Heart left ventricle (tissue), 16 donors: ENCODE results near the gene CCR9. TPM values are rescaled to one million over a fixed set of nuclear protein-coding genes. Genes with fewer than 3 reads are reported as not detected.
A peak's percentile ranks its signal among the peaks of the same experiment; 100 is the strongest.

Experiments used
- ATAC-seq, 4 donors: fragments of 200-7000 bp; cut with Tn5 transposase; one replicate each; pipeline ENCODE4 v1.9.1; 2020 to 2022; ENCODE audit warnings: moderate library complexity in 4 of 4, mild to moderate bottlenecking in 3 of 4, moderate number of reproducible peaks in 1 of 4
- DNase-seq, 5 donors: peaks; one replicate each; pipeline ENCODE4 v3.0.0-alpha.2; 2020
- H3K27ac ChIP-seq, 12 donors: fragments of 200-600 bp; sonication (generic) in 4 of 12; one replicate each; pipeline versions ENCODE4 v1.5.0 to v1.8.0; 2016 to 2022; ENCODE audit warnings: mild to moderate bottlenecking in 2 of 12
- H3K27me3 ChIP-seq, 9 donors: fragments of 200-600 bp; sonication (generic) in 2 of 9; one replicate each; pipeline versions ENCODE4 v1.5.1 to v1.8.0; 2016 to 2022; ENCODE audit warnings: mild to moderate bottlenecking in 3 of 9
- H3K36me3 ChIP-seq, 9 donors: fragments of 200-600 bp; sonication (generic) in 2 of 9; one replicate each; pipeline versions ENCODE4 v1.5.0 to v1.8.0; 2018 to 2022; ENCODE audit warnings: mild to moderate bottlenecking in 2 of 9
- H3K4me1 ChIP-seq, 12 donors: fragments of 200-600 bp; sonication (generic) in 4 of 12; one replicate each; pipeline versions ENCODE4 v1.5.0 to v1.8.0; 2016 to 2022; ENCODE audit warnings: mild to moderate bottlenecking in 3 of 12
- H3K4me3 ChIP-seq, 12 donors: fragments of 200-600 bp; sonication (generic) in 4 of 12; one replicate each; pipeline versions ENCODE4 v1.5.0 to v1.8.0; 2017 to 2022; ENCODE audit warnings: mild to moderate bottlenecking in 9 of 12, moderate library complexity in 4 of 12
- H3K9me3 ChIP-seq, 12 donors: fragments of 200-600 bp; sonication (generic) in 4 of 12; one replicate each; pipeline versions ENCODE4 v1.5.0 to v1.8.0; 2016 to 2022; ENCODE audit warnings: mild to moderate bottlenecking in 1 of 12
- CTCF ChIP-seq, 12 donors: fragments of 200-600 bp; sonication (generic) in 4 of 12; IDR thresholded peaks; one replicate each; pipeline versions ENCODE4 v1.5.0 to v1.8.0; 2018 to 2022; ENCODE audit warnings: antibody characterized with exemption in 12 of 12, mild to moderate bottlenecking in 5 of 12
- POLR2A ChIP-seq, 2 donors: fragments of 450-650 bp; IDR thresholded peaks; one replicate each; pipeline ENCODE4 v1.6.1; 2017; ENCODE audit warnings: antibody characterized with exemption in 2 of 2, mild to moderate bottlenecking in 2 of 2, moderate library complexity in 2 of 2
- WGBS, 4 donors: extraction: QIAGEN DNeasy Blood & Tissue Kit in 2 of 4; methylation state at CpG; one replicate each; pipeline versions ENCODE4 v1.1.5 to v1.1.7; 2013 to 2018; 5-methylcytosine and 5-hydroxymethylcytosine counted together
- intact Hi-C, 10 donors: fragments of 100-400 bp; cut with DNase I; formaldehyde crosslinking; loops; one replicate each; pipeline versions ENCODE4 v1.11.1 to v1.14.2; 2022
- polyA plus RNA-seq, 2 donors: library from polyadenylated mRNA; stranded (reverse); fragments of 200-250 nt; gene quantifications; one replicate each; pipeline ENCODE4 v1.2.3, GENCODE V29; 2013
- total RNA-seq, 9 donors: library from RNA; depleted of rRNA in 2 of 9; stranded (reverse); fragments of >200 nt in 2 of 9; fragmentation: NEBNext Ultra II Directional in 3 of 9; extraction: Animal tissue kit (Norgen Biotek cat#: 25700) in 3 of 9; gene quantifications; one replicate each; pipeline versions ENCODE4 v1.1.0 to v1.2.4, GENCODE V29; 2016 to 2023
- donor health status: ischemic (EF 13 %, LVEDD 7.1; RV severe dilation, severe dysfunction).
- donor health status: healthy with polysubstance abuse.
- donor health status: DM: no; HTN: yes; CAD: no.
- donor health status: DM: no; HTN: no; CAD: no.
- donor health status: ischemic (EF 25% LVEDD 6.9; RV normal size, moderate dysfunction).
- donor health status: ischemic (EF 25% LVEDD 5.7; RV mildly dilated, moderate dysfunction).
- donor health status: healthy.
- donor health status: DM: yes; HTN: yes; CAD: no.
- donor health status: ischemic (EF 35%, LVEDD 5.7; RV mildly dilated, moderate dysfunction).
- donor health status: nonischemic (EF 11% LVEDD 7.7; RV severe dilation, severe dysfunction).
- donor health status: DM: yes; HTN: yes; CAD: no.
- donor health status: PGD.
- donor health status: ischemic (EF 29% LVEDD 5.4; RV normal size, mild dysfunction).
- donor health status: nonischemic (EF 23%, LVEDD 6.1; RV moderate dilation, normal function).

Gene CCR9
- total and polyA plus RNA-seq, 11 donors: 0.03 TPM; not detected in 10

GRCh38 chr3:45929042-45929679 is 42.8 kb downstream of the CCR9 start:
- Histone ChIP-seq H3K27me3 (no peaks in the 10 kb centered on the region), H3K4me1 (peaks cover 0 to 15% (median 3%) of the 10 kb centered on the region in 12 donors), H3K4me3 (no peak overlapping the region), H3K36me3 (peaks cover 0 to 97% (median 86%) of the 10 kb centered on the region in 9 donors), H3K9me3 (no peaks in the 10 kb centered on the region), H3K27ac (no peak overlapping the region)
- intact Hi-C loops: loop anchor here in 7 of 10 donors (2.0 to 10.0 kb wide), 3 partner anchors 164 to 168 kb away; no protein-coding TSS in a partner anchor
- peak in 3 of 4 donors; percentile 59 to 66 (median 66) for ATAC-seq
- DNase-seq: peak in 1 of 5 donors; percentile 61
- peak; percentile 35 to 65 (median 48) for TF ChIP-seq CTCF (IDR thresholded peaks at IDR 0.05)
- no peak for TF ChIP-seq POLR2A (IDR thresholded peaks at IDR 0.05)
- 67 to 88% (median 70%) methylated on average over 8 to 9 of the region's 9 CpGs for WGBS, 4 donors

- TF ChIP-seq CTCF (IDR thresholded peaks at IDR 0.05) (no peak), POLR2A (IDR thresholded peaks at IDR 0.05) (no peak)
- ATAC-seq (peak in 2 of 4 donors; percentile 8 to 23), DNase-seq (peak in 1 of 5 donors; percentile 29)
- intact Hi-C loops: loop anchor here in 4 of 10 donors (5.0 to 10.0 kb wide), 3 partner anchors 167 to 443 kb away; partner anchors contain the start of gene CCR5 (in 2 of the 4)
- Histone ChIP-seq H3K4me1 (peaks cover 0 to 29% (median 9%) of the 10 kb centered on the region in 12 donors), H3K4me3 (no peak overlapping the region), H3K27me3 (no peaks in the 10 kb centered on the region), H3K27ac (no peak overlapping the region), H3K36me3 (peaks cover 0 to 100% (median 91%) of the 10 kb centered on the region in 9 donors), H3K9me3 (no peaks in the 10 kb centered on the region)
- 71 to 83% (median 74%) methylated on average over 6 of the region's 6 CpGs for WGBS, 4 donors
These were observed 45.2 kb downstream of the CCR9 start for GRCh38 chr3:45931496-45931895.

GRCh38 chr3:45932112-45932511 is 45.8 kb downstream of the CCR9 start:
- H3K36me3 ChIP-seq: peaks cover 0 to 100% (median 96%) of the 10 kb centered on the region in 9 donors
- H3K27ac ChIP-seq: no peak overlapping the region
- ATAC-seq (no peak), DNase-seq (peak in 1 of 5 donors; percentile 37)
- no peaks in the 10 kb centered on the region for H3K9me3 ChIP-seq
- no peaks in the 10 kb centered on the region for H3K27me3 ChIP-seq
- WGBS, 4 donors: 86 to 96% (median 92%) methylated on average over 4 of the region's 4 CpGs
- no peak overlapping the region for H3K4me3 ChIP-seq
- intact Hi-C loops: loop anchor here in 4 of 10 donors (5.0 to 10.0 kb wide), 3 partner anchors 167 to 443 kb away; partner anchors contain the start of gene CCR5 (in 2 of the 4)
- peaks cover 0 to 29% (median 9%) of the 10 kb centered on the region in 12 donors for H3K4me1 ChIP-seq
- no peak for TF ChIP-seq POLR2A (IDR thresholded peaks at IDR 0.05)
- TF ChIP-seq CTCF (IDR thresholded peaks at IDR 0.05): no peak

- DNase-seq: no peak
- Histone ChIP-seq H3K4me1 (peaks cover 0 to 29% (median 9%) of the 10 kb centered on the region in 12 donors), H3K27ac (no peak overlapping the region), H3K27me3 (no peaks in the 10 kb centered on the region), H3K36me3 (peaks cover 0 to 100% (median 93%) of the 10 kb centered on the region in 9 donors), H3K4me3 (no peak overlapping the region), H3K9me3 (no peaks in the 10 kb centered on the region)
- WGBS, 4 donors: 49 to 61% (median 51%) methylated on average over 4 of the region's 4 CpGs
- ATAC-seq: peak in 1 of 4 donors; percentile 63
- intact Hi-C loops: loop anchor here in 4 of 10 donors (5.0 to 10.0 kb wide), 3 partner anchors 169 to 441 kb away; partner anchors contain the start of gene CCR5 (in 2 of the 4)
- TF ChIP-seq CTCF (IDR thresholded peaks at IDR 0.05) (no peak), POLR2A (IDR thresholded peaks at IDR 0.05) (no peak)
These were observed 47.2 kb downstream of the CCR9 start for GRCh38 chr3:45933591-45933990.
